ENCODE measurements around the gene PLXNC1. TPM values are rescaled to one million over a fixed set of nuclear protein-coding genes. Genes with fewer than 3 reads are reported as not detected.
A peak's percentile ranks its signal among the peaks of the same experiment; 100 is the strongest.

The PLXNC1 gene
- total and polyA plus RNA-seq, 2 donors (not counting 1 experiment from before 2014, with no cell fraction given), result 9.7 to 33.6 TPM

GRCh38 chr12:94152292-94153078 lies 4.1 kb downstream of the PLXNC1 start:
- H3K27me3 Mint-ChIP-seq, result no peaks in the 10 kb centered on the region
- Histone ChIP-seq H3K4me1 (ENCODE audit: control insufficient read depth in 2 of 2, insufficient read depth in 2 of 2, low read length in 2 of 2) (peaks cover 30 to 43% of the 10 kb centered on the region in 2 donors), H3K79me2 (ENCODE audit: control insufficient read depth, insufficient read depth, low read length) (peaks cover 76% of the 10 kb centered on the region), H3K9me3 (ENCODE audit: control extremely low read depth in 1 of 3, control insufficient read depth in 2 of 3, insufficient read depth in 1 of 3, low read length in 2 of 3) (no peaks in the 10 kb centered on the region), H2AFZ (ENCODE audit: insufficient read depth, low read depth, low read length, poor library complexity, severe bottlenecking) (no peak overlapping the region), H3K4me2 (replicated peaks; ENCODE audit: low read depth, low read length, poor library complexity, severe bottlenecking) (peak overlapping the region; percentile 96), H3K9ac (ENCODE audit: low read length) (peak overlapping the region; percentile 15), H4K20me1 (ENCODE audit: control insufficient read depth, insufficient read depth, low read length, poor library complexity, severe bottlenecking) (no peaks in the 10 kb centered on the region), H3K4me3 (ENCODE audit: control extremely low read depth in 1 of 5, extremely low read depth in 1 of 5, insufficient read depth in 1 of 5, low read depth in 2 of 5, low read length in 4 of 5) (no peak overlapping the region), H3K27ac (ENCODE audit: low read length in 2 of 2) (peak overlapping the region in 1 of 2 donors; percentile 54), H3K36me3 (replicated peaks in 1 of 2; ENCODE audit: control extremely low read depth in 1 of 2, control insufficient read depth in 1 of 2, extremely low read depth in 1 of 2, insufficient read depth in 2 of 2, low read length in 1 of 2) (no peaks in the 10 kb centered on the region), H3K27me3 (replicated peaks in 1 of 4; ENCODE audit: control extremely low read depth in 1 of 4, control insufficient read depth in 3 of 4, insufficient read depth in 4 of 4, low read length in 3 of 4) (no peaks in the 10 kb centered on the region)
- POLR2A ChIA-PET, result interaction anchor here (0.6 to 1.2 kb wide), 2 partner anchors 25 to 111 kb away, joined by 3 to 4 read pairs; no protein-coding TSS in a partner anchor
- H3K9me3 Mint-ChIP-seq (ENCODE audit: insufficient read depth), result no peaks in the 10 kb centered on the region
- TF ChIP-seq CTCF (IDR thresholded peaks at IDR 0.05), result no peak
- no peak for TF ChIP-seq EZH2 (IDR thresholded peaks at IDR 0.05; ENCODE audit: borderline replicate concordance, insufficient read depth, low read depth, low read length, poor library complexity, severe bottlenecking)
- H3K4me1 Mint-ChIP-seq, result peaks cover 67% of the 10 kb centered on the region
- H3K27ac Mint-ChIP-seq, result peak overlapping the region; percentile 81
- WGBS (ENCODE audit: insufficient coverage), result 33% methylated on average over 1 of the region's 5 CpGs
- CTCF ChIA-PET, result interaction anchor here (0.8 to 2.5 kb wide), 11 partner anchors 23 to 380 kb away, joined by 3 to 6 read pairs (median 3); no protein-coding TSS in a partner anchor
- DNase-seq (peak; percentile 55), ATAC-seq (ENCODE audit: low read depth) (no peak)
- H3K4me3 Mint-ChIP-seq, result peak overlapping the region; percentile 99
- intact Hi-C loops (cut with micrococcal nuclease), result no loop called here

- peak overlapping the region; percentile 54 for H3K27ac Mint-ChIP-seq
- H3K27me3 ChIP-seq (replicated peaks in 1 of 4; ENCODE audit: control extremely low read depth in 1 of 4, control insufficient read depth in 3 of 4, insufficient read depth in 4 of 4, low read length in 3 of 4), result no peaks in the 10 kb centered on the region
- no peak for TF ChIP-seq EZH2 (IDR thresholded peaks at IDR 0.05; ENCODE audit: borderline replicate concordance, insufficient read depth, low read depth, low read length, poor library complexity, severe bottlenecking)
- TF ChIP-seq CTCF (IDR thresholded peaks at IDR 0.05), result no peak
- peaks cover 95% of the 10 kb centered on the region for H3K79me2 ChIP-seq (ENCODE audit: control insufficient read depth, insufficient read depth, low read length)
- no peaks in the 10 kb centered on the region for H3K27me3 Mint-ChIP-seq
- DNase-seq, result no peak
- no peak for ATAC-seq (ENCODE audit: low read depth)
- WGBS (ENCODE audit: insufficient coverage), result 60% methylated on average over 1 of the region's 3 CpGs
- H2AFZ ChIP-seq (ENCODE audit: insufficient read depth, low read depth, low read length, poor library complexity, severe bottlenecking), result no peak overlapping the region
- H3K9me3 Mint-ChIP-seq (ENCODE audit: insufficient read depth), result peaks cover 1% of the 10 kb centered on the region
- ChIA-PET CTCF (interaction anchor here (0.7 to 1.7 kb wide), 7 partner anchors 8 to 224 kb away, joined by 3 to 5 read pairs (median 4); no protein-coding TSS in a partner anchor), POLR2A (interaction anchor here (1.5 kb wide), 1 partner anchor 8 kb away, joined by 7 read pairs; no protein-coding TSS in a partner anchor)
- H3K27ac ChIP-seq (ENCODE audit: low read length in 2 of 2), result peak overlapping the region in 1 of 2 donors; percentile 49
- peak overlapping the region; percentile 67 for H3K4me2 ChIP-seq (replicated peaks; ENCODE audit: low read depth, low read length, poor library complexity, severe bottlenecking)
- H3K4me1 ChIP-seq (ENCODE audit: control insufficient read depth in 2 of 2, insufficient read depth in 2 of 2, low read length in 2 of 2), result peaks cover 26 to 33% of the 10 kb centered on the region in 2 donors
- H3K4me1 Mint-ChIP-seq, result peaks cover 53% of the 10 kb centered on the region
- no peak overlapping the region for H3K4me3 Mint-ChIP-seq
- no peaks in the 10 kb centered on the region for H3K9me3 ChIP-seq (ENCODE audit: control extremely low read depth in 1 of 3, control insufficient read depth in 2 of 3, insufficient read depth in 1 of 3, low read length in 2 of 3)
- no peak overlapping the region for H3K9ac ChIP-seq (ENCODE audit: low read length)
- peaks cover 3% of the 10 kb centered on the region for H4K20me1 ChIP-seq (ENCODE audit: control insufficient read depth, insufficient read depth, low read length, poor library complexity, severe bottlenecking)
- H3K36me3 ChIP-seq (replicated peaks in 1 of 2; ENCODE audit: control extremely low read depth in 1 of 2, control insufficient read depth in 1 of 2, extremely low read depth in 1 of 2, insufficient read depth in 2 of 2, low read length in 1 of 2), result peaks cover 0 to 3% of the 10 kb centered on the region in 2 experiments
- H3K4me3 ChIP-seq (ENCODE audit: control extremely low read depth in 1 of 5, extremely low read depth in 1 of 5, insufficient read depth in 1 of 5, low read depth in 2 of 5, low read length in 4 of 5), result no peak overlapping the region
- intact Hi-C loops (cut with micrococcal nuclease), result no loop called here
These were observed 8.8 kb downstream of the PLXNC1 start for GRCh38 chr12:94157181-94157580.

Data from B cell (primary cell).